H9 (cell line): ENCODE results near the gene RNF17. TPM values are rescaled to one million over a fixed set of nuclear protein-coding genes. Genes with fewer than 3 reads are reported as not detected.

Experiments
- DNase-seq: peaks from one replicate; pipeline ENCODE4 v3.0.0-alpha.2; 2017
- H2AFZ ChIP-seq: one replicate; pipeline ENCODE4 v1.6.1; 2013; ENCODE audit warnings: mild to moderate bottlenecking, low read length, control low read depth, moderate library complexity
- H2AK5ac ChIP-seq: 2 replicates; pipeline ENCODE4 v1.6.1; 2013; ENCODE audit warnings: low read length, control low read depth, mixed read lengths; ENCODE audit not compliant: insufficient read length
- H2BK120ac ChIP-seq: one replicate; pipeline ENCODE4 v1.6.1; 2013; ENCODE audit warnings: low read depth, mild to moderate bottlenecking, low read length, control low read depth, inconsistent platforms; ENCODE audit not compliant: poor library complexity, severe bottlenecking
- H2BK12ac ChIP-seq: 2 replicates; pipeline ENCODE4 v1.6.1; 2013; ENCODE audit warnings: low read length, control low read depth, mixed read lengths, low read depth; ENCODE audit not compliant: insufficient read length
- H2BK15ac ChIP-seq: 2 replicates; pipeline ENCODE4 v1.6.1; 2013; ENCODE audit warnings: low read depth, low read length, control low read depth
- H2BK20ac ChIP-seq: one replicate; pipeline ENCODE4 v1.6.1; 2013; ENCODE audit warnings: low read depth, mild to moderate bottlenecking, low read length, control low read depth, inconsistent platforms; ENCODE audit not compliant: poor library complexity, severe bottlenecking
- H2BK5ac ChIP-seq: 2 replicates; pipeline ENCODE4 v1.6.1; 2013; ENCODE audit warnings: low read length, control low read depth, mixed read lengths; ENCODE audit not compliant: insufficient read length
- H3K14ac ChIP-seq: 2 replicates; pipeline ENCODE4 v1.6.1; 2013; ENCODE audit warnings: low read length, control low read depth; ENCODE audit not compliant: insufficient read depth
- H3K18ac ChIP-seq: 2 replicates; pipeline ENCODE4 v1.6.1; 2013; ENCODE audit warnings: low read depth, mild to moderate bottlenecking, mixed read lengths, low read length, control low read depth; ENCODE audit not compliant: insufficient read length
- H3K23ac ChIP-seq: 2 replicates; pipeline ENCODE4 v1.6.1; 2013; ENCODE audit warnings: low read length, control low read depth, mixed read lengths, low read depth; ENCODE audit not compliant: insufficient read length
- H3K23me2 ChIP-seq: 2 replicates; pipeline ENCODE4 v1.6.1; 2013; ENCODE audit warnings: low read depth, mild to moderate bottlenecking, mixed read lengths, low read length, control low read depth; ENCODE audit not compliant: insufficient read length, poor library complexity, severe bottlenecking
- H3K27ac ChIP-seq: 2 replicates; pipeline ENCODE4 v1.5.1; 2013; ENCODE audit warnings: low read length, control low read depth, mixed read lengths, low read depth; ENCODE audit not compliant: insufficient read length
- H3K27me3 ChIP-seq: 2 replicates; pipeline ENCODE4 v1.6.1; 2013; ENCODE audit warnings: low read length, control low read depth, inconsistent platforms; ENCODE audit not compliant: insufficient read depth
- H3K4ac ChIP-seq: 2 replicates; pipeline ENCODE4 v1.6.1; 2013; ENCODE audit warnings: low read depth, mild to moderate bottlenecking, control low read depth, inconsistent platforms, low read length, moderate library complexity
- H3K4me1 ChIP-seq: 2 replicates; pipeline ENCODE4 v1.6.1; 2013; ENCODE audit warnings: low read length, control low read depth, inconsistent platforms; ENCODE audit not compliant: insufficient read depth
- H3K4me2 ChIP-seq: 2 replicates; pipeline ENCODE4 v1.6.1; 2013; ENCODE audit warnings: low read length, control low read depth, mixed read lengths; ENCODE audit not compliant: insufficient read length, insufficient read depth
- H3K56ac ChIP-seq: 2 replicates; pipeline ENCODE4 v1.6.1; 2013; ENCODE audit warnings: low read depth, mild to moderate bottlenecking, mixed read lengths, low read length, control low read depth; ENCODE audit not compliant: insufficient read length
- H3K79me1 ChIP-seq: 2 replicates; pipeline ENCODE4 v1.6.1; 2013; ENCODE audit warnings: low read depth, mild to moderate bottlenecking, moderate library complexity, low read length, control low read depth, inconsistent platforms; ENCODE audit not compliant: insufficient read depth, poor library complexity, severe bottlenecking
- H3K79me2 ChIP-seq: 2 replicates; pipeline ENCODE4 v1.6.1; 2013; ENCODE audit warnings: low read length, control low read depth, inconsistent platforms; ENCODE audit not compliant: insufficient read depth
- H3K9ac ChIP-seq: 2 replicates; pipeline ENCODE4 v1.6.1; 2013; ENCODE audit warnings: low read length, control low read depth, mixed read lengths; ENCODE audit not compliant: insufficient read length; ENCODE audit errors: extremely low read depth
- H3K9me3 ChIP-seq: one replicate; pipeline ENCODE4 v1.6.1; 2013; ENCODE audit warnings: low read depth, low read length, inconsistent platforms; ENCODE audit not compliant: control insufficient read depth
- H3T11ph ChIP-seq: one replicate; pipeline ENCODE4 v1.6.1; 2013; ENCODE audit warnings: mild to moderate bottlenecking, low read length, control low read depth, inconsistent platforms
- H4K20me1 ChIP-seq: one replicate; pipeline ENCODE4 v1.6.1; 2013; ENCODE audit not compliant: control insufficient read depth, insufficient read length, insufficient read depth
- H4K5ac ChIP-seq: 2 replicates; pipeline ENCODE4 v1.6.1; 2013; ENCODE audit warnings: low read depth, mild to moderate bottlenecking, mixed read lengths, low read length, control low read depth; ENCODE audit not compliant: insufficient read length
- H4K8ac ChIP-seq: replicated peaks from 2 replicates; pipeline ENCODE4 v1.6.1; 2013; ENCODE audit warnings: low read length, control low read depth, mixed read lengths, low read depth; ENCODE audit not compliant: insufficient read length
- H4K91ac ChIP-seq: 2 replicates; pipeline ENCODE4 v1.6.1; 2013; ENCODE audit warnings: low read depth, mild to moderate bottlenecking, moderate library complexity, mixed read lengths, low read length, control low read depth; ENCODE audit not compliant: insufficient read length
- H3K27ac Mint-ChIP-seq, 3 experiments: 2 replicates in 2 of 3; 3 replicates in 1 of 3; pipeline ENCODE4 v1.8.0; 2020 to 2021; ENCODE audit warnings: mixed read lengths in 3 of 3, mild to moderate bottlenecking in 1 of 3, moderate library complexity in 1 of 3
- H3K27me3 Mint-ChIP-seq: 2 replicates; pipeline ENCODE4 v1.8.0; 2021; ENCODE audit warnings: low read depth, mild to moderate bottlenecking, moderate library complexity, mixed read lengths
- H3K36me3 Mint-ChIP-seq, 3 experiments: 2 replicates in 2 of 3; 3 replicates in 1 of 3; pipeline ENCODE4 v1.8.0; 2020 to 2021; ENCODE audit warnings: low read depth in 3 of 3, mixed read lengths in 3 of 3; ENCODE audit not compliant: insufficient read depth in 1 of 3
- H3K4me1 Mint-ChIP-seq, 2 experiments: 2 replicates each; pipeline ENCODE4 v1.8.0; 2020; ENCODE audit warnings: mixed read lengths in 2 of 2
- H3K4me3 Mint-ChIP-seq, 2 experiments: 2 replicates in 1 of 2; 3 replicates in 1 of 2; pipeline ENCODE4 v1.8.0; 2020 to 2021; ENCODE audit warnings: mild to moderate bottlenecking in 2 of 2, mixed read lengths in 2 of 2, moderate library complexity in 1 of 2
- H3K9me3 Mint-ChIP-seq, 2 experiments: 2 replicates in 1 of 2; 3 replicates in 1 of 2; pipeline ENCODE4 v1.8.0; 2020; ENCODE audit warnings: mild to moderate bottlenecking in 2 of 2, mixed read lengths in 2 of 2, moderate library complexity in 1 of 2
- WGBS: extraction: QIAGEN DNeasy Blood & Tissue Kit; methylation state at CpG from one replicate; pipeline ENCODE4 v1.1.7; 2013; ENCODE audit warnings: missing lambda C conversion rate, low lambda C conversion rate, mixed read lengths; ENCODE audit not compliant: insufficient read length; ENCODE audit errors: extremely low coverage; 5-methylcytosine and 5-hydroxymethylcytosine counted together
- total RNA-seq: library from RNA; stranded (reverse); gene quantifications from 2 replicates; pipeline ENCODE4 v1.2.1, GENCODE V29; 2021
- TF ChIP-seq, protein P1 (sequence below): fragments of 200-600 bp; sonication (generic); conservative IDR thresholded peaks from 3 replicates; pipeline ENCODE4 v1.8.0; 2021; ENCODE audit warnings: antibody characterized with exemption, mild to moderate bottlenecking

RNF17 gene
- total RNA-seq, 1 experiment from 2014 or later, result not detected

DNA sequence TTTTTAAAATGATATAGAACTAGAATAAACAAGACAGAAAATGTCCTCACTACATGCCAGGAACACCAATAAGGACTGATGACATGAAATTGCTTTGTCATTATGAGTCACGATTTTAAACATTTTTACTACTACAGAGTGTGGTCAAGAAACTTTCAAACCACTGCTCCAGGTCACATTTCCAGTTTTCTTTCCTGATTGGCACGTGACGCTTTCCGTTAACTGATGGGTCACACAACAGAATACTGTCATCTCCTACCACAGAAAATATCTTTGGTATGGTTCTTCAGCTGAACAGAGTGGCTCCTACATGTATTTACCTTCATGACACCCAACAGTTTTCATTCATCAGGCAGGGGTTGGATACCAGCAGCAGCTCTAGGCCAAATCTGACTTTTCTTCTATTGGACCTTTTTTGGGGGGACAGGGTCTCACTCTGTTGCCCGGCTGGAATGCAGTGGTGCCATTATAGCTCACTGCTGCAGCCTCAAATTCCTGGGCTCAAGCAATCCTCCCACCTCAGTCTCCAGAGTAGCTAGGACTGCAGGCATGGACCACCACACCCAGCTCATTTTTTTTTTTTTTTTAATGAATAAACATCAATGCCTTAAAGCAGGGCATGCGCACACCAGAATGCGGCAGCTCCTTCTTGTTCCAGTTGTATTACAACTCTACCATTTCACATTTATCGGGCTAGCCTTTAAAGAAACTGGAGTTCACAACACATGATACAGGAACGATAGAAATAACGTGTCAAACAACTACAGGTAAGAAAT, 147.4 kb downstream of the RNF17 start:
- H3K27ac Mint-ChIP-seq, result no peak overlapping the region

More for the DNA sequence above, 147.4 kb downstream of the RNF17 start:
- Histone ChIP-seq H4K20me1 (no peaks in the 10 kb centered on the region), H3K23me2 (no peaks in the 10 kb centered on the region), H3K14ac (no peak overlapping the region), H3K79me2 (peaks cover 10% of the 10 kb centered on the region; the same call in 1 of the 2 replicates), H3K27me3 (no peaks in the 10 kb centered on the region), H3K18ac (no peak overlapping the region), H3T11ph (no peak overlapping the region), H2BK12ac (no peak overlapping the region), H3K9ac (no peak overlapping the region), H3K4ac (no peak overlapping the region), H3K23ac (no peak overlapping the region), H2AFZ (no peak overlapping the region), H3K56ac (no peak overlapping the region), H2BK20ac (no peak overlapping the region), H3K4me1 (no peaks in the 10 kb centered on the region; the same call in 1 of the 2 replicates), H3K9me3 (no peaks in the 10 kb centered on the region), H4K8ac (no peak overlapping the region), H4K91ac (no peak overlapping the region), H2AK5ac (no peak overlapping the region), H3K4me2 (no peak overlapping the region), H4K5ac (no peak overlapping the region), H3K27ac (no peak overlapping the region), H2BK120ac (no peak overlapping the region), H2BK5ac (no peak overlapping the region), H2BK15ac (no peak overlapping the region), H3K79me1 (no peaks in the 10 kb centered on the region)
- Mint-ChIP-seq H3K9me3 (no peaks in the 10 kb centered on the region), H3K4me3 (no peak overlapping the region), H3K36me3 (peaks cover 21 to 46% (median 44%) of the 10 kb centered on the region in 3 experiments; a peak in 6 of 7 replicates), H3K27me3 (no peaks in the 10 kb centered on the region), H3K4me1 (peaks cover 14% of the 10 kb centered on the region in 2 experiments)
- TF ChIP-seq, protein P1, sequence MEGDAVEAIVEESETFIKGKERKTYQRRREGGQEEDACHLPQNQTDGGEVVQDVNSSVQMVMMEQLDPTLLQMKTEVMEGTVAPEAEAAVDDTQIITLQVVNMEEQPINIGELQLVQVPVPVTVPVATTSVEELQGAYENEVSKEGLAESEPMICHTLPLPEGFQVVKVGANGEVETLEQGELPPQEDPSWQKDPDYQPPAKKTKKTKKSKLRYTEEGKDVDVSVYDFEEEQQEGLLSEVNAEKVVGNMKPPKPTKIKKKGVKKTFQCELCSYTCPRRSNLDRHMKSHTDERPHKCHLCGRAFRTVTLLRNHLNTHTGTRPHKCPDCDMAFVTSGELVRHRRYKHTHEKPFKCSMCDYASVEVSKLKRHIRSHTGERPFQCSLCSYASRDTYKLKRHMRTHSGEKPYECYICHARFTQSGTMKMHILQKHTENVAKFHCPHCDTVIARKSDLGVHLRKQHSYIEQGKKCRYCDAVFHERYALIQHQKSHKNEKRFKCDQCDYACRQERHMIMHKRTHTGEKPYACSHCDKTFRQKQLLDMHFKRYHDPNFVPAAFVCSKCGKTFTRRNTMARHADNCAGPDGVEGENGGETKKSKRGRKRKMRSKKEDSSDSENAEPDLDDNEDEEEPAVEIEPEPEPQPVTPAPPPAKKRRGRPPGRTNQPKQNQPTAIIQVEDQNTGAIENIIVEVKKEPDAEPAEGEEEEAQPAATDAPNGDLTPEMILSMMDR, result no peak
- no CpG with 5 or more reads among the region's 10 CpGs for WGBS
- no peak for DNase-seq
